ENCODE data around the gene UST. TPM values are rescaled to one million over a fixed set of nuclear protein-coding genes. Genes with fewer than 3 reads are reported as not detected.

Gene UST
- total RNA-seq, 1 donor from 2014 or later, result 4.4 TPM

- no peak for ATAC-seq
- no peak for DNase-seq (ENCODE audit: missing footprints)
- intact Hi-C loops (cut with DNase I), result no loop called here
These were observed 376.3 kb downstream of the UST start for GRCh38 chr6:149122850-149123821.

DNA sequence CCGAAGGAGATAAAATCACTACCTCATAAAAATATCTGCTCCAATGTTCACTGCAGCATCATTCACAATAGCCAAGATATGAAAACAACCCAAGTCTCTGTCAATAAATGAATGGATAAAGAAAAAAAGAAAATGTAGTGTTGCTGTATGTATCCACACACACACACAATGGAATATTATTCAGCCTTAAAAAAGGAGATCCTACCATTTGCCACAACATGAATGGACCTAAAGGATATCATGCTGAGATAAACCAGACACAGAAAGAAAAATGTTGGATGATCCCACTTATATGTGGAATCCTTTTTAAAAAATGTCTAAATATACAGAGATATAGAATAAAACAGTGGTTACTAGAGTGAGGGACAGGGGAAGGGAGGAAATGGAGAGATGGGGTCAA lies 378.5 kb downstream of the UST start:
- ATAC-seq, result no peak
- intact Hi-C loops (cut with DNase I), result no loop called here

More for the DNA sequence above, 378.5 kb downstream of the UST start:
- DNase-seq (ENCODE audit: missing footprints), result no peak
